ENCODE data around the gene IFFO2. TPM values are rescaled to one million over a fixed set of nuclear protein-coding genes. Genes with fewer than 3 reads are reported as not detected.

Gene IFFO2
- total and polyA plus RNA-seq, 2 of the 8 experiments (the other 6 are each of a cell fraction or from before 2014, with no cell fraction given), result 6.6 to 10.4 TPM

- Histone ChIP-seq H3K79me2 (ENCODE audit: control insufficient read depth in 1 of 2, insufficient read depth in 2 of 2, low read length in 2 of 2) (no peaks in the 10 kb centered on the region), H2BK120ac (replicated peaks; ENCODE audit: low read depth, low read length) (no peak overlapping the region), H2BK12ac (ENCODE audit: low read depth, low read length) (no peak overlapping the region), H2BK15ac (ENCODE audit: low read length) (no peak overlapping the region), H3K27ac (ENCODE audit: low read depth, low read length) (no peak overlapping the region), H4K91ac (replicated peaks; ENCODE audit: insufficient read length, low read length) (no peak overlapping the region), H4K8ac (ENCODE audit: extremely low read depth, insufficient read depth, low read length) (no peak overlapping the region), H2AFZ (ENCODE audit: low read length) (no peak overlapping the region; the same call in 1 of the 2 replicates), H2AK5ac (ENCODE audit: low read depth, low read length) (no peak overlapping the region), H3K23ac (ENCODE audit: insufficient read length) (no peak overlapping the region), H4K20me1 (replicated peaks in 1 of 2; ENCODE audit: control insufficient read depth in 1 of 2, insufficient read depth in 2 of 2, low read length in 2 of 2) (no peaks in the 10 kb centered on the region), H3K4me1 (replicated peaks in 1 of 4; ENCODE audit: control insufficient read depth in 3 of 4, insufficient read depth in 4 of 4, low read length in 3 of 4) (peaks cover 0 to 7% (median 1%) of the 10 kb centered on the region in 4 experiments; a peak in 2 of 7 replicates), H3K27me3 (replicated peaks in 1 of 4; ENCODE audit: control insufficient read depth in 3 of 4, extremely low read depth in 1 of 4, insufficient read depth in 3 of 4, low read length in 3 of 4) (no peaks in the 10 kb centered on the region; a peak in 2 of 7 replicates), H3K9ac (replicated peaks in 1 of 4; ENCODE audit: extremely low read depth in 1 of 4, low read depth in 3 of 4, low read length in 3 of 4) (no peak overlapping the region), H3K4ac (replicated peaks; ENCODE audit: insufficient read length, low read depth, low read length) (no peak overlapping the region), H3K18ac (ENCODE audit: extremely low read depth, low read length) (no peak overlapping the region; the same call in 1 of the 2 replicates), H3K56ac (replicated peaks; ENCODE audit: insufficient read length, low read depth, low read length) (no peak overlapping the region), H3K14ac (ENCODE audit: insufficient read length) (no peak overlapping the region), H2BK5ac (ENCODE audit: low read depth, low read length) (no peak overlapping the region), H3K9me3 (ENCODE audit: insufficient read depth in 2 of 2, low read depth in 1 of 2, low read length in 1 of 2) (peaks cover 6 to 7% of the 10 kb centered on the region in 2 experiments; a peak in 2 of 4 replicates), H3K4me2 (ENCODE audit: insufficient read depth in 1 of 2, low read depth in 2 of 2, low read length in 2 of 2) (no peak overlapping the region), H4K5ac (ENCODE audit: insufficient read length, low read depth, low read length) (no peak overlapping the region), H3K79me1 (ENCODE audit: low read depth, low read length) (no peaks in the 10 kb centered on the region), H2BK20ac (ENCODE audit: low read length) (no peak overlapping the region), H3K36me3 (ENCODE audit: control insufficient read depth in 2 of 4, insufficient read depth in 4 of 4, low read length in 3 of 4) (no peaks in the 10 kb centered on the region), H3K4me3 (ENCODE audit: extremely low read depth in 1 of 4, insufficient read depth in 2 of 4, low read depth in 3 of 4, low read length in 4 of 4) (no peak overlapping the region), H3K23me2 (ENCODE audit: low read depth, low read length) (no peaks in the 10 kb centered on the region)
- DNase-seq (ENCODE audit: low read depth in 1 of 2, low spot score in 2 of 2), result peak in 1 of 2 experiments; percentile 11
- 89% methylated on average over 11 of the region's 11 CpGs; no CpG with 5 or more reads in 1 of the 2 experiments for WGBS, 2 experiments (ENCODE audit: extremely low coverage in 1 of 2, insufficient coverage in 1 of 2, insufficient read length in 1 of 2, insufficient replicate concordance in 2 of 2, low coverage in 1 of 2, low lambda C conversion rate in 2 of 2, missing lambda C conversion rate in 1 of 2)
- CTCF ChIA-PET (ENCODE audit: partially characterized antibody), result no interaction called here
- no peak for TF ChIP-seq RAD21 (IDR thresholded peaks at IDR 0.05 in 1 of 2, conservative IDR thresholded peaks at IDR 0.05 in 1 of 2; ENCODE audit: low read depth in 2 of 2, low read length in 2 of 2)
- POLR2A ChIA-PET (ENCODE audit: partially characterized antibody), result no interaction called here
- no peak for FAIRE-seq
These were observed 47.2 kb upstream of the IFFO2 start for GRCh38 chr1:19003371-19004290.
